ENCODE measurements around the gene LRRC4C. TPM values are rescaled to one million over a fixed set of nuclear protein-coding genes. Genes with fewer than 3 reads are reported as not detected.

The LRRC4C gene
- polyA plus RNA-seq, 1 of the 3 experiments (the other 2 are of a cell fraction): 0.16 TPM

- DNase-seq: no peak
- Histone ChIP-seq H3K79me2 (ENCODE audit: insufficient read depth) (no peaks in the 10 kb centered on the region), H3K4me3 (ENCODE audit: low read depth in 2 of 2, low read length in 1 of 2) (no peak overlapping the region), H3K27me3 (ENCODE audit: insufficient read depth) (no peaks in the 10 kb centered on the region), H2AFZ (ENCODE audit: low read depth) (no peak overlapping the region), H4K20me1 (ENCODE audit: insufficient read depth) (no peaks in the 10 kb centered on the region), H3K4me1 (ENCODE audit: control insufficient read depth in 1 of 2, insufficient read depth in 2 of 2, low read depth in 1 of 2, low read length in 1 of 2) (no peaks in the 10 kb centered on the region), H3K36me3 (replicated peaks in 1 of 2; ENCODE audit: control insufficient read depth in 1 of 2, insufficient read depth in 2 of 2, low read length in 1 of 2) (no peaks in the 10 kb centered on the region), H3F3A (replicated peaks; ENCODE audit: insufficient read depth) (no peaks in the 10 kb centered on the region), H3K9ac (no peak overlapping the region), H3K27ac (ENCODE audit: low read depth in 2 of 2, low read length in 1 of 2) (no peak overlapping the region), H3K9me3 (no peaks in the 10 kb centered on the region), H3K9me2 (no peaks in the 10 kb centered on the region), H3K4me2 (no peak overlapping the region)
- WGBS (ENCODE audit: low lambda C conversion rate): under 1% methylated on average over 2 of the region's 2 CpGs
- ChIA-PET CTCF (no interaction called here), POLR2A (no interaction called here)
- TF ChIP-seq POLR2AphosphoS5 (IDR thresholded peaks at IDR 0.05; ENCODE audit: low read depth, low read length): no peak
- TF ChIP-seq USF2 (IDR thresholded peaks at IDR 0.05; ENCODE audit: borderline replicate concordance, low read depth, low read length): no peak
- no peak for TF ChIP-seq MEF2A (IDR thresholded peaks at IDR 0.05; ENCODE audit: borderline replicate concordance, low read depth)
- TF ChIP-seq REST (IDR thresholded peaks at IDR 0.05; ENCODE audit: low read depth, low read length): no peak
- no peak for TF ChIP-seq FOXJ3 (CRISPR knock-in tag; IDR thresholded peaks at IDR 0.05)
- no peak for TF ChIP-seq ZBTB33 (IDR thresholded peaks at IDR 0.05; ENCODE audit: borderline replicate concordance, low read depth)
These were observed 448.9 kb downstream of the LRRC4C start for GRCh38 chr11:41010361-41011050.

- Histone ChIP-seq H3F3A (replicated peaks; ENCODE audit: insufficient read depth) (no peaks in the 10 kb centered on the region), H3K27ac (ENCODE audit: low read depth in 2 of 2, low read length in 1 of 2) (no peak overlapping the region), H3K9ac (no peak overlapping the region), H3K9me2 (no peaks in the 10 kb centered on the region; the same call in 1 of the 2 replicates), H2AFZ (ENCODE audit: low read depth) (no peak overlapping the region), H3K9me3 (no peaks in the 10 kb centered on the region), H3K79me2 (ENCODE audit: insufficient read depth) (no peaks in the 10 kb centered on the region), H3K4me2 (no peak overlapping the region), H3K36me3 (replicated peaks in 1 of 2; ENCODE audit: control insufficient read depth in 1 of 2, insufficient read depth in 2 of 2, low read length in 1 of 2) (no peaks in the 10 kb centered on the region), H3K4me1 (ENCODE audit: control insufficient read depth in 1 of 2, insufficient read depth in 2 of 2, low read depth in 1 of 2, low read length in 1 of 2) (no peaks in the 10 kb centered on the region), H3K27me3 (ENCODE audit: insufficient read depth) (no peaks in the 10 kb centered on the region), H3K4me3 (ENCODE audit: low read depth in 2 of 2, low read length in 1 of 2) (no peak overlapping the region), H4K20me1 (ENCODE audit: insufficient read depth) (no peaks in the 10 kb centered on the region)
- no peak for DNase-seq
- ChIA-PET CTCF (no interaction called here), POLR2A (no interaction called here)
- no peak for TF ChIP-seq RFX5 (IDR thresholded peaks at IDR 0.05; ENCODE audit: low read length)
- no peak for TF ChIP-seq MEF2A (IDR thresholded peaks at IDR 0.05; ENCODE audit: borderline replicate concordance, low read depth)
These were observed 453.5 kb downstream of the LRRC4C start for GRCh38 chr11:41005986-41006385.

All from SK-N-SH (cell line).